K562 (cell line): ENCODE results near the gene PA2G4. TPM values are rescaled to one million over a fixed set of nuclear protein-coding genes. Genes with fewer than 3 reads are reported as not detected.

Experiments
- ARID2 ChIP-seq: fragments of 450-650 bp; IDR thresholded peaks from 2 replicates; pipeline ENCODE4 v1.6.1; 2017; ENCODE audit warnings: antibody characterized with exemption, mild to moderate bottlenecking
- CBX3 ChIP-seq, 2 experiments: IDR thresholded peaks; 1 replicate in 1 of 2; 2 replicates in 1 of 2; pipeline ENCODE4 v1.6.1; 2012; ENCODE audit warnings: inconsistent platforms in 2 of 2, low read length in 2 of 2, borderline replicate concordance in 1 of 2, control low read depth in 1 of 2
- CEBPZ ChIP-seq: fragments of 150-350 bp; IDR thresholded peaks from 2 replicates; pipeline ENCODE4 v1.6.1; 2014; ENCODE audit warnings: low read depth, mild to moderate bottlenecking, low read length, borderline replicate concordance
- FOSL1 ChIP-seq: fragments of 200-800 bp; sonication (Bioruptor generic); conservative IDR thresholded peaks from 2 replicates; pipeline ENCODE4 v1.6.1; 2016; ENCODE audit warnings: missing genetic modification characterization, missing compliant biosample characterization
- FUS ChIP-seq: fragments of 200-400 bp; formaldehyde crosslinking; optimal IDR thresholded peaks from 2 replicates; pipeline ENCODE3; 2017; ENCODE audit warnings: low read depth, low read length
- HLTF ChIP-seq: fragments of 450-650 bp; IDR thresholded peaks from 2 replicates; pipeline ENCODE4 v1.6.1; 2016
- MBD2 ChIP-seq: sonication (generic); IDR thresholded peaks from 2 replicates; pipeline ENCODE4 v1.6.1; 2016; ENCODE audit warnings: low read depth, borderline replicate concordance
- MYBL2 ChIP-seq, 2 experiments: fragments of 450-650 bp in 1 of 2; sonication (generic) in 1 of 2; formaldehyde crosslinking in 1 of 2; IDR thresholded peaks; 2 replicates each; pipeline versions ENCODE4 v1.6.1 to v1.8.1; 2017 to 2022; ENCODE audit warnings: borderline replicate concordance in 1 of 2, inconsistent platforms in 1 of 2, low read depth in 1 of 2, mild to moderate bottlenecking in 1 of 2, missing genetic modification reagents in 1 of 2, moderate library complexity in 1 of 2
- NR2C1 ChIP-seq, 2 experiments: fragments of 450-650 bp; IDR thresholded peaks; 2 replicates each; pipeline ENCODE4 v1.6.1; 2017; ENCODE audit warnings: mild to moderate bottlenecking in 2 of 2, antibody characterized with exemption in 1 of 2, inconsistent platforms in 1 of 2, missing compliant biosample characterization in 1 of 2, missing genetic modification characterization in 1 of 2
- NR2C2 ChIP-seq, 2 experiments: fragments of 200-800 bp in 1 of 2; sonication (Bioruptor generic) in 1 of 2; sonication (generic) in 1 of 2; formaldehyde crosslinking in 1 of 2; IDR thresholded peaks; 2 replicates each; pipeline versions ENCODE4 v1.6.1 to v1.8.0; 2016 to 2022; ENCODE audit warnings: mild to moderate bottlenecking in 1 of 2, missing compliant biosample characterization in 1 of 2, missing genetic modification characterization in 1 of 2, missing genetic modification reagents in 1 of 2
- PATZ1 ChIP-seq: fragments of 250-450 bp; sonication (Bioruptor Pico); IDR thresholded peaks from 2 replicates; pipeline ENCODE4 v1.5.0; 2020; ENCODE audit warnings: mild to moderate bottlenecking, borderline replicate concordance
- POLR2A ChIP-seq: fragments of 450-650 bp; conservative IDR thresholded peaks from 2 replicates; pipeline ENCODE4 v1.6.1; 2016
- RBM25 ChIP-seq: fragments of 200-400 bp; formaldehyde crosslinking; IDR thresholded peaks from 2 replicates; pipeline ENCODE4 v1.6.1; 2018; ENCODE audit warnings: low read length, low read depth, moderate library complexity; ENCODE audit not compliant: severe bottlenecking
- SNRNP70 ChIP-seq: fragments of 200-400 bp; formaldehyde crosslinking; optimal IDR thresholded peaks from 2 replicates; pipeline ENCODE3; 2017; ENCODE audit warnings: low read depth, low read length
- TEAD2 ChIP-seq: fragments of 450-650 bp; IDR thresholded peaks from 2 replicates; pipeline ENCODE4 v1.6.1; 2016; ENCODE audit warnings: missing genetic modification characterization, control low read depth, missing compliant biosample characterization
- TFAP4 ChIP-seq: sonication (generic); formaldehyde crosslinking; IDR thresholded peaks from 2 replicates; pipeline ENCODE4 v1.8.0; 2022; ENCODE audit warnings: missing genetic modification reagents, mild to moderate bottlenecking, moderate library complexity, borderline replicate concordance
- XRCC5 ChIP-seq: fragments of 200-400 bp; formaldehyde crosslinking; IDR thresholded peaks from 2 replicates; pipeline ENCODE4 v1.6.1; 2017; ENCODE audit warnings: low read depth, mild to moderate bottlenecking, low read length
- ZNF23 ChIP-seq: fragments of 250-450 bp; sonication (Bioruptor Pico); IDR thresholded peaks from 2 replicates; pipeline ENCODE4 v1.4.0; 2020; ENCODE audit warnings: mild to moderate bottlenecking
- ZNF354B ChIP-seq: fragments of 250-450 bp; sonication (Bioruptor Pico); IDR thresholded peaks from 2 replicates; pipeline ENCODE4 v1.4.0; 2020
- polyA plus RNA-seq, 8 experiments: library from polyadenylated mRNA; depleted of rRNA in 4 of 8; stranded (reverse) in 5 of 8; unstranded in 3 of 8; fragments of >200 nt; fragmentation: Nextera tagmentation in 2 of 8; fragmentation: Illumina TruSeq in 1 of 8; extraction: Ambion mirVana in 2 of 8; extraction: Trizol in 1 of 8; gene quantifications; 2 replicates each; pipeline versions ENCODE4 v1.2.1 to v1.2.3, GENCODE V29; 2011 to 2014; ENCODE audit warnings: inconsistent platforms in 1 of 8, missing spikeins in 1 of 8
- total RNA-seq, 7 experiments: library from RNA; depleted of rRNA in 6 of 7; stranded (reverse); fragments of >200 nt in 6 of 7; fragmentation: Illumina TruSeq in 2 of 7; extraction: Trizol in 2 of 7; gene quantifications; 2 replicates each; pipeline versions ENCODE4 v1.2.1 to v1.2.3, GENCODE V29; 2011 to 2021; ENCODE audit warnings: low replicate concordance in 1 of 7

The PA2G4 gene
- total and polyA plus RNA-seq, 9 of the 15 experiments (the other 6 are each of a cell fraction or from before 2014, with no cell fraction given), result 230 to 925 (median 638) TPM

- no peak for TF ChIP-seq PATZ1 (CRISPR knock-in tag)
- TF ChIP-seq SNRNP70, result no peak
- TF ChIP-seq MBD2, result no peak
- no peak; the same call in 1 of the 2 replicates for TF ChIP-seq MYBL2 (IDR thresholded peaks at IDR 0.05; ENCODE audit: low read depth)
- TF ChIP-seq MYBL2 (CRISPR knock-in tag; IDR thresholded peaks at IDR 0.05; ENCODE audit: borderline replicate concordance), result no peak
- peak; percentile 64; the same call in 1 of the 2 replicates for TF ChIP-seq XRCC5
- no peak for TF ChIP-seq CEBPZ
- no peak for TF ChIP-seq RBM25
- no peak for TF ChIP-seq ZNF23 (CRISPR knock-in tag)
- no peak for TF ChIP-seq CBX3 (IDR thresholded peaks at IDR 0.05; ENCODE audit: borderline replicate concordance in 1 of 2, low read length in 2 of 2)
- TF ChIP-seq NR2C1 (IDR thresholded peaks at IDR 0.05), result peak; percentile 50; the same call in 1 of the 2 replicates
- peak; percentile 41; the same call in 1 of the 2 replicates for TF ChIP-seq NR2C1 (tag; IDR thresholded peaks at IDR 0.05)
- no peak for TF ChIP-seq NR2C2 (CRISPR knock-in tag; IDR thresholded peaks at IDR 0.05)
- TF ChIP-seq NR2C2 (tag; IDR thresholded peaks at IDR 0.05), result no peak; the same call in 1 of the 2 replicates
- TF ChIP-seq TFAP4 (CRISPR knock-in tag), result 0 out of 2 replicates have a peak, but pooled peaks have one; percentile 20
- no peak for TF ChIP-seq HLTF
- TF ChIP-seq FUS, result no peak
- TF ChIP-seq POLR2A, result no peak
- TF ChIP-seq TEAD2, result 0 out of 2 replicates have a peak, but pooled peaks have one; percentile 15
- TF ChIP-seq ARID2, result peak; percentile 65; the same call in 1 of the 2 replicates
- no peak for TF ChIP-seq ZNF354B (CRISPR knock-in tag)
- peak; percentile 8; the same call in 1 of the 2 replicates for TF ChIP-seq FOSL1 (tag)
Observed at GRCh38 chr12:56119361-56119796, 15.0 kb downstream of the PA2G4 start (continued).
